ENCODE data around the gene SCNN1G. TPM values are rescaled to one million over a fixed set of nuclear protein-coding genes. Genes with fewer than 3 reads are reported as not detected.

Gene SCNN1G
- total RNA-seq, 1 donor from 2014 or later = 0.40 TPM

DNA sequence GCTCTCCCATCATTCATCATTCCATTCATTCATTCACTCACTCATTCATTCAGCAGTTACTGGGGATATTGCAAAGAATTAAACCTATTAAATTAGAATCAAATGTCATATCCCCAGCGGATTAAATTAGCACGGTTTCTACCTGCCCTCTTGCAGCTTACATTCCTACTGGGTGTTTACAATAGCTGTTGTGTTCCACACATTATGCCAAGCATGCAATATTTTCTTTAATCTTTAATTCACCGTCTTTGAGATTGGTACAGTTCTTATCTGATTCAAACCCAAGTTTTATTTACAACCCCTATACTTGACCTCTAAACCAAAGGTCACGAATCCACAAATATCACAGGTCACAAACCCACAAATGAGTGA lies 32.6 kb upstream of the SCNN1G start:
- DNase-seq (ENCODE audit: low read depth in 2 of 2) = no peak

DNA sequence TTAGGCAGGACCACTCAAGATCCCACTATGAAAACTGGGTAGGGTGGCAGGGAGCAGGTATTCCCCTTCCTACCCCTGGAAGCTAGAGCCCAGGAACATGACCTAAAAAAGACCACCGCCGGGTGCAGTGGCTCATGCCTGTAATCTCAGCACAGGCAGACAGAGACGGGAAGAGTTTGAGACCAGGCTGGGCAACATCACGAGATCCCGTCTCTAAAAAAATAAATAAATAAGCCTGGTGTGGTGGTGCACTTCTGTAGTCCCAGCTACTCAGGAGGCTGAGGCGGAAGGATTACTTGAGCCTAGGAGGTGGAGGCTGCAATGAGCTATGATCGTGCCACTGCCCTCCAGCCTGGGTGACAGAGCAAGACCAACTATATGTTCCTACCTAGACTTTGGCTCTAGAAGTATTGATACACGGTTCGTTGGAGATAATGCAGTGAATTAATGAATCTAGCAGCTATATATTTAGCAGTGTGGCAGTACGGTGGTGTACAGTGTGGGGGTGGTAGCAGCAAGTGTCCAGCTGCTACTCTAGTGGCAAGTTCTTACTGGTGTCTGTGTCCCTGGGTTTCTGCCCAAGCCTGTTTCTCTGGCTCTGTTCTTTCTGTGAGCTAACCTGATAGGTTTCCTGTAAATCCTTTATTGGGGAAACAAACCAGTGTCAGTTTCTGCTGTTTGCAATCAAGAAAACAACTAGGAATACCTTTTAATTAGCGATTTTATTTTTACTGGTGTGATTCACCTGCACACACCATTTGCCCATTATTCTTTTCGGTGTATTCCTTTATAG lies 30.0 kb upstream of the SCNN1G start:
- DNase-seq (ENCODE audit: low read depth in 2 of 2) = no peak

DNA sequence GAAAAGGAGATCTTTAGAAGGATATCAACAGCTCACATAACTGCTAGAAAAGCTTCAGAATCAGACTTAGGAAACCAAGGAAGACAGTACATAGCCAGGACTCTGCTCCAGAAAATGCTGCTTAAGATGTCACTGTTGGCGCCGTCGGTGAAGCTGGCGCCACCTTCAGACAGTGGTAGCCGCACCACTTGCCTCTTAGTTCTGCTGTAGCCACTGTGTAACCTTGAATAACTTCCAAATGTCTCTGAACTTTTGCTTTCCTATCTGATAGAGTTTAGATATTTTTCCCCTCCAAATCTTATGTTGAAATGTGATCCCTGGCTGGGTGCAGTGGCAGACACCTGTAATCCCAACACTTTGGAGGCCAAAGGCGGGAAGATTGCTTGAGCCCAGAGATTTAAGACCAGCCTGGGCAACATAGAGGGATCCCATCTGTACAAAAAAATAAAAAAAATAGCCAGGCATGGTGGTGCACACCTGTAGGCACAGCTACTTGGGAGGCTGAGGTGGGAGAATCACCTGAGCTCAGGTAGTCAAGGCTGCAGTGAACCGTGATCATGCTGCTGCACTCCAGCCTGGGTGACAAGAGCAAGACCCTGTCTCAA lies 27.0 kb upstream of the SCNN1G start:
- DNase-seq (ENCODE audit: low read depth in 2 of 2) = peak in 1 of 2 donors; percentile 44

DNA sequence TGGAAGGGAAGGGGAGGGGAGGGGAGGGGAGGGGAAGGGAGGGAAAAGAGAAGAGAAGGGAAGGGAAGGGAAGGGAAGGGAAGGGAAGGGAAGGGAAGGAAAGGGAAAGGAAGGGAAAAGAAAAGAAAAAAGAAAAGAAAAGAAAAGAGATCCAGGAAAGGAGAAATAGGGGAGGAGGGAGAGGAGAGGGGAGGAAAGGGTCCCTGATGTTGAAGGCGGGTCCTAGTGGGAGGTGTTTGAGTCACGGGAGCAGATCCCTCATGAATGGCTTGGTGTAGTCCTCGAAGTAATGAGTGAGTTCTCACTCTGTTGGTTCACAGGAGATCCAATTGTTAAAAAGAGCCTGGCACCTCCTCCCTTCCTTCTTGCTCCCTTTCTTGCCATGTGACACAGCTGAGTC lies 26.4 kb upstream of the SCNN1G start:
- DNase-seq (ENCODE audit: low read depth in 2 of 2) = no peak

GRCh38 chr16:23156946-23157460 lies 25.5 kb upstream of the SCNN1G start:
- DNase-seq (ENCODE audit: low read depth in 2 of 2) = no peak

GRCh38 chr16:23158114-23158513 lies 24.4 kb upstream of the SCNN1G start:
- no peak for DNase-seq (ENCODE audit: low read depth in 2 of 2)

- no peak for DNase-seq (ENCODE audit: low read depth in 2 of 2)
Measured at GRCh38 chr16:23160082-23160481, 22.5 kb upstream of the SCNN1G start.

- DNase-seq (ENCODE audit: low read depth in 2 of 2) = no peak
Measured at GRCh38 chr16:23160574-23160973, 22.0 kb upstream of the SCNN1G start.

DNA sequence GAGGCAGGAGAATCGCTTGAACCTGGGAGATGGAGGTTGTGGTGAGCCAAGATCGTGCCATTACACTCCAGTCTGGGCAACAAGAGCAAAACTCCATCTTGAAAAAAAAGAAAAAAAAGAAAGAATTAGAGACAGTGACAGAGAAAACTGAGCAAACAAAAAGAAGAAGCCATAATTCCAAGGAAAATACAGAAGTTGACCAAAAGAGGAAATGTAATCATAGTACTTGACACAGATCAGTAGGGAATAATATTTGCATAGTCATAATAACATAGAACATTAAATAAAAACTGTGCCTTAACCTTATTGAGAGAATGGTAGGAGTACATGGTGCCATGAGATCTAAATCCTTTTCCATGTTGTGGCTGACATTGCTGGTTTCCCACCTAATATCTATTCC lies 18.6 kb upstream of the SCNN1G start:
- DNase-seq (ENCODE audit: low read depth in 2 of 2) = no peak

DNA sequence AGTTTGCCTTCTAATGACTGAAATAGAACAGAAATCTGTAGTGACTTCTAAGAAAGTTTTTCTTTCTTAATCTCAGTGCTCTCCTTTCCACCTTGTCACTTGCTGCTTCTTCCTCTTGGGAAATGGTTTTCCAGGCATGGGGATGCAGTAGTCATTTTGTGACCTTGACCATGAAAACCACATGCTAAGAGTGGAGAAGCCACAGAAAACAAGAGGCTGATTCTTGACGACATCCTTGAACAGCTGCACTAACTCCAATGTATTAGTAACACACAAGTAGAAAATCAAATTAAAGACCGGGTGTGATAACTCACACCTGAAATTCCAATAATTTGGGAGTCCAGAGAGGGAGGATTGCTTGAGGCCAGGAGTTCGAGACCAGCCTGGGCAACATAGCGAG lies 17.8 kb upstream of the SCNN1G start:
- DNase-seq (ENCODE audit: low read depth in 2 of 2) = no peak

- DNase-seq (ENCODE audit: low read depth in 2 of 2) = no peak
Measured at GRCh38 chr16:23172583-23172982, 10.0 kb upstream of the SCNN1G start.

- no peak for DNase-seq (ENCODE audit: low read depth in 2 of 2)
Measured at GRCh38 chr16:23172994-23173393, 9.6 kb upstream of the SCNN1G start.

GRCh38 chr16:23174622-23175021 lies 7.9 kb upstream of the SCNN1G start:
- peak; percentile 33 to 43 for DNase-seq (ENCODE audit: low read depth in 2 of 2)

DNA sequence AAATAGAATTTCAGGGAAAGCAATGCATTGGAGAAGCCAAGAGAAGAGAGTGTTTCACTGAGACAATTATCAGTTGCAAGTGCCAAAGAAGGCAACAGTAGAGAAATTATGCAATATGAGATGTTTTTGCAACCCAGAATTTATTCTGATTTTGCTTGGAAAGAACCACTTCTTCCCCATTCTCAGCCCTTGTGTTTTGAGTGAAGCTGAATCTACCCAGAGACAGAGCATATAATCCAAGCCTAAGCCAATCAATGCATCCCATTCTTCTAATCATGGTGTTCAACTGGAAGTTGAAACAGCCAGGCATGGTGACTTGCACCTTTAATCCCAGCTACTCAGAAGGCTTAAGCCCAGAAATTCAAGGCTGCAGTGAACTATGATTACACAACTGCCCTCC lies 6.9 kb upstream of the SCNN1G start:
- no peak for DNase-seq (ENCODE audit: low read depth in 2 of 2)

DNA sequence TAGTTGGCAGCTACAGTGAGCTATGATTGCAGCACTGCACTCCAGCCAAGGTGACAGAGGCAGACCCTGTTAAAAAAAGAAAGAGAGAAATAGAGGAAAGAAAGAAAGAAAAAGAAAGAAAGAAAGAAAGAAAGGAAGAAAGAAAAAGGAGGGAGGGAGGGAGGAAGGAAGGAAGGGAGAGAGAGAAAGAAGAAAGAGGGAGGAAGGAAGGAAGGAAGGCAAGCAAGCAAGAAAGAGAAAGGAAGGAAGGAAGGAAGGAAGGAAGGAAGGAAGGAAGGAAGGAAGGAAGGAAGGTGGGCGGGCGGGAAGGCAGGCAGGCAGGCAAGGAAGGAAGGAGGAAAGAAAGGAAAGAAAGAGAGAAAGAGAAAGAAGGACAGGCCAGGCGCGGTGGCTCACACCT lies 1.0 kb upstream of the SCNN1G start:
- DNase-seq (ENCODE audit: low read depth in 2 of 2) = no peak

GRCh38 chr16:23182206-23182678 lies 303 bp upstream of the SCNN1G start:
- DNase-seq (ENCODE audit: low read depth in 2 of 2) = peak; percentile 71 to 83

GRCh38 chr16:23183543-23183862 lies 958 bp downstream of the SCNN1G start:
- DNase-seq (ENCODE audit: low read depth in 2 of 2) = no peak

GRCh38 chr16:23185656-23186055 lies 3.1 kb downstream of the SCNN1G start:
- DNase-seq (ENCODE audit: low read depth in 2 of 2) = no peak

- DNase-seq (ENCODE audit: low read depth in 2 of 2) = no peak
Measured at GRCh38 chr16:23186171-23186570, 3.6 kb downstream of the SCNN1G start.

GRCh38 chr16:23187341-23187740 lies 4.8 kb downstream of the SCNN1G start:
- no peak for DNase-seq (ENCODE audit: low read depth in 2 of 2)

DNA sequence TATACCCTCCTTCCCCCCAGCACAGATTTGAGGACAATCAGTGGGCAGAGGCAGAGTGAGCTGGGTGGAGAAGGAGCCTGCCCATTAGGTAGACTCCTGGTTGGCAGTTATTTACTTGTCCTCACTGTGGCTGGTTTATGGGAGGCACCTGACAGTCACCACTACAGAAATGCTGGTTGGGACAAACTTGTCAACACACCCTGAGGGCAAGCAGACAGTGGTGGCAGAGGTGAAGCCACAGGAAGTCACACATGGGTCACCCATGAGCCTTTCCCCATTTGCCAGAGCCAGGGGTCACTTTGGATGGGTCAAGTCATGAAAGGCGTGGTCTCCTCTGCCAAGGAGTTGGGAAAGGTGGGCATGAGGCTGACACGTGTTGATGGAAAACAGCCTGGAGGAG lies 6.4 kb downstream of the SCNN1G start:
- no peak for DNase-seq (ENCODE audit: low read depth in 2 of 2)

GRCh38 chr16:23194497-23195221 lies 12.1 kb downstream of the SCNN1G start:
- DNase-seq (ENCODE audit: low read depth in 2 of 2) = no peak
